ENCODE results near the gene CLEC10A.
A peak's percentile ranks its signal among the peaks of the same experiment; 100 is the strongest.
"Not testable (repeated sequence)": the region's sequence is repeated elsewhere in the genome, so short reads cannot be mapped to it uniquely, and the experiment has no call there.

CLEC10A gene

DNA sequence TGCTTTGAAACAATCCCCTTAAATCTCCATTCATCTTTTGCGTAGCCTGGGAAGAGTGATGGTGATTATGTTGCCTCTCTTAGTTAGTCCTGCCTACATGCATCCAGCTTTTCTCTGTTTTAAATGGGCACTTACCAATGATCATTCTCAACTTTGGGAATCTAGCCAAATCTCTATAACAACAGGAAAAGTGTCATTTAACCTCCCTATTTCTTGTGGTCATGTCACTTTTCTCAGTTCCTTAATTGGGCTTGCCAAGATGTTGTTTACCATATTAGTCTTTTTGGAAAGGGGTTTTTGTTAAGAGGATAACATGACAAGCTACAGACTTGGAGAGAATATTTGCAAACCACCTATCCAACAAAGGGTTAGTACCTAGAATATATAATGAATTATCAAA, 15.6 kb upstream of the CLEC10A start:
- DNase-seq: no peak
- Histone ChIP-seq H3K27me3 (replicated peaks; ENCODE audit: control insufficient read depth, insufficient read depth, low read length, poor library complexity, severe bottlenecking) (no peaks in the 10 kb centered on the region), H3K27ac (ENCODE audit: insufficient read depth, low read length, poor library complexity, severe bottlenecking) (no peak overlapping the region), H3K9me3 (ENCODE audit: control insufficient read depth, low read length) (no peaks in the 10 kb centered on the region), H3K4me1 (ENCODE audit: control insufficient read depth, insufficient read depth, low read length, poor library complexity, severe bottlenecking) (no peaks in the 10 kb centered on the region), H3K36me3 (ENCODE audit: control insufficient read depth, insufficient read depth, low read length) (no peaks in the 10 kb centered on the region), H3K4me3 (ENCODE audit: insufficient read depth, low read depth, low read length, poor library complexity, severe bottlenecking) (no peak overlapping the region)

DNA sequence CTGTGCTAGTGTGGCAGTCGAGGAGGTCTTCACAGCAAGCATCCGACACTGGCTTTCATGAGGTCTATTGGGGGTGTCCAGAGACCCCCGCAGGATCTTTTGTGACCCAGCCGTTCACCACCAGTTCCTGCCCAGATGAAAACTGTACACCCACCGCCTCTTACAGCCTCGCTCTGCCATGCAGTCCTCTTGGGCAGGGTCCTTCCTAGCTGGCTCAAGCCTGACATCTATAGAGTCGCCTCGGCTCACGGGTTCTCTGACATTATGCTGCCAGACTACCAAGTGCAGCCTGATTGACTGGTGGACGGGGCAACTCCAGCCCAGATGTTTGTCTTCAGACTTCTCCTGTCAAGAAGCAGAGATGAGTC, 14.6 kb upstream of the CLEC10A start:
- no peak for DNase-seq
- H3K4me3 ChIP-seq (ENCODE audit: insufficient read depth, low read depth, low read length, poor library complexity, severe bottlenecking): no peak overlapping the region
- H3K27me3 ChIP-seq (replicated peaks; ENCODE audit: control insufficient read depth, insufficient read depth, low read length, poor library complexity, severe bottlenecking): no peaks in the 10 kb centered on the region
- no peaks in the 10 kb centered on the region for H3K9me3 ChIP-seq (ENCODE audit: control insufficient read depth, low read length)
- no peaks in the 10 kb centered on the region for H3K4me1 ChIP-seq (ENCODE audit: control insufficient read depth, insufficient read depth, low read length, poor library complexity, severe bottlenecking)
- no peak overlapping the region for H3K27ac ChIP-seq (ENCODE audit: insufficient read depth, low read length, poor library complexity, severe bottlenecking)
- H3K36me3 ChIP-seq (ENCODE audit: control insufficient read depth, insufficient read depth, low read length): no peaks in the 10 kb centered on the region

DNA sequence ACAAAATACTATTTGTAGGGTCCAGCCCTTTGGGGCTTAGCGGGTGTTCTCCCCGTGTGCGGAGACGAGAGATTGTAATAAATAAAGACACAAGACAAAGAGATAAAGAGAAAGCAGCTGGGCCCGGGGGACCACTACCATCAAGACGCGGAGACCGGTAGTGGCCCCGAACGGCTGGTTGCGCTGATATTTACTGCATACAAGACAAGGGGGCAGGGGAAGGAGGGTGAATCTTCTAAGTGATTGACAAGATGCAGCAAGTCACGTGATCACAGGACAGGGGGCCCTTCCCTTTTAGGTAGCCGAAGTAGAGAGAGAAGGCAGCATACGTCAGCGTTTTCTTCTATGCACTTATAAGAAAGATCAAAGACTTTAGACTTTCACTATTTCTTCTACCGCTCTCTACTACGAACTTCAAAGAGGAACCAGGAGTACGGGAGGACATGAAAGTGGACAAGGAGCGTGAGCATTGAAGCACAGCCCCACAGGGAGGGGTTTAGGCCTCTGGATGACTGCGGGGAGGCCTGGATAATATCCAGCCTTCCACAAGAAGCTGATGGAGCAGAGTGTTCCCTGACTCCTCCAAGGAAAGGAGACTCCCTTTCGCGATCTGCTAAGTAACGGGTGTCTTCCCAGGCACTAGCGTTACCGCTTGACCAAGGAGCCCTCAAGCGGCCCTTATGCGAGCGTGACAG, 11.4 kb upstream of the CLEC10A start:
- not testable (repeated sequence) for H3K4me1 ChIP-seq (ENCODE audit: control insufficient read depth, insufficient read depth, low read length, poor library complexity, severe bottlenecking); H3K27ac ChIP-seq (ENCODE audit: insufficient read depth, low read length, poor library complexity, severe bottlenecking); H3K9me3 ChIP-seq (ENCODE audit: control insufficient read depth, low read length); H3K4me3 ChIP-seq (ENCODE audit: insufficient read depth, low read depth, low read length, poor library complexity, severe bottlenecking); H3K27me3 ChIP-seq (replicated peaks; ENCODE audit: control insufficient read depth, insufficient read depth, low read length, poor library complexity, severe bottlenecking); H3K36me3 ChIP-seq (ENCODE audit: control insufficient read depth, insufficient read depth, low read length)
- DNase-seq: peak in 1 of 3 donors; percentile 39

DNA sequence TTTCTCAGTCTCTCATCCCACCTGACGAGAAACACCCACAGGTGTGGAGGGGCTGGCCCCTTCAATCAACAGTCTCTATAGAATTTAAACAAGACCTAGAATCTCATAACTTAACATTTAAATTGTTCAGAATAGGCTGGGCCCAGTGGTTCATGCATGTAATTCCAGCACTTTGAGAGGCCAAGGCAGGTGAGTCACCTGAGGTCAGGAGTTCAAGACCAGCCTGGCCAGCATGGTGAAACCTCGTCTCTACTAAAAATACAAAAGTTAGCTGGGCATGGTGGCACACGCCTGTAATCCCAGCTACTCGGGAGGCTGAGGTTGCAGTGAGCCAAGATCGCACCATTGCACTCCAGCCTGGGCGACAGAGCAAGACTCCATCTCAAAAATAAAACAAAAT, 9.5 kb upstream of the CLEC10A start:
- not testable (repeated sequence) for H3K4me3 ChIP-seq (ENCODE audit: insufficient read depth, low read depth, low read length, poor library complexity, severe bottlenecking); H3K27me3 ChIP-seq (replicated peaks; ENCODE audit: control insufficient read depth, insufficient read depth, low read length, poor library complexity, severe bottlenecking); DNase-seq; H3K4me1 ChIP-seq (ENCODE audit: control insufficient read depth, insufficient read depth, low read length, poor library complexity, severe bottlenecking); H3K27ac ChIP-seq (ENCODE audit: insufficient read depth, low read length, poor library complexity, severe bottlenecking); H3K9me3 ChIP-seq (ENCODE audit: control insufficient read depth, low read length); H3K36me3 ChIP-seq (ENCODE audit: control insufficient read depth, insufficient read depth, low read length)

DNA sequence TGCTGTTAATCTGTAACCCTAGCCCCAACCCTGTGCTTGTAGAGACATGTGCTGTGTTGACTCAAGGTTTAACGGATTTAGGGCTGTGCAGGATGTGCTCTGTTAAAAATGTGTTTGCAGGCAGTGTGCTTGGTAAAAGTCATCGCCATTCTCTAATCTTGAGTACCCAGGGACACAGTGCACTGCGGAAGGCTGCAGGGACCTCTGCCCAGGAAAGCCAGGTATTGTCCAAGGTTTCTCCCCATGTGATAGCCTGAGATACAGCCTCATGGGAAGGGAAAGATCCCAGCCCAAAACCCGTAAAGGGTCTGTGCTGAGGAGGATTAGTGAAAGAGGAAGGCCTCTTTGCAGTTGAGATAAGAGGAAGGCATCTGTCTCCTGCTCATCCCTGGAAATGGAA, 8.4 kb upstream of the CLEC10A start:
- H3K27ac ChIP-seq (ENCODE audit: insufficient read depth, low read length, poor library complexity, severe bottlenecking); DNase-seq; H3K9me3 ChIP-seq (ENCODE audit: control insufficient read depth, low read length); H3K27me3 ChIP-seq (replicated peaks; ENCODE audit: control insufficient read depth, insufficient read depth, low read length, poor library complexity, severe bottlenecking); H3K4me1 ChIP-seq (ENCODE audit: control insufficient read depth, insufficient read depth, low read length, poor library complexity, severe bottlenecking); H3K4me3 ChIP-seq (ENCODE audit: insufficient read depth, low read depth, low read length, poor library complexity, severe bottlenecking); H3K36me3 ChIP-seq (ENCODE audit: control insufficient read depth, insufficient read depth, low read length): not testable (repeated sequence)

DNA sequence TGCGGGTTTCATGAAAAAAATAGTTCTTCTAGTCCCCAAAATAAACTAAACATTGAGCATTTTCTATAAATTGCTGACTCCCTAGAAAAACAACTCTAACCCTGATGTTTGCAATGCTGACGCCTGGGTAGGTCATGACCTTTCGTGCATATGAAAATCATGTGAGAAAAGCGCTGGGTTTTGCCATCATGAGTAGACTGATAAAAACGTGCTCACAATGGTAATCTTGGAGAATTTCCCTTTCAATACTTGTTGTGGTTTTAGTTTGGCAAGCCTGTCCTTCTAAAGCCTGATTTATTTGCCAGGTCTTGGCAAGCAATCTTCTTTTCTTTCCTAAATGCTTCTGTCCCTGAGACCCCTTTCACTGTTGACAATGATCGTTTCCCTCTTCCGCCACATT, 4.0 kb upstream of the CLEC10A start:
- no peak for DNase-seq
- no peak overlapping the region for H3K4me3 ChIP-seq (ENCODE audit: insufficient read depth, low read depth, low read length, poor library complexity, severe bottlenecking)
- no peak overlapping the region for H3K27ac ChIP-seq (ENCODE audit: insufficient read depth, low read length, poor library complexity, severe bottlenecking)

DNA sequence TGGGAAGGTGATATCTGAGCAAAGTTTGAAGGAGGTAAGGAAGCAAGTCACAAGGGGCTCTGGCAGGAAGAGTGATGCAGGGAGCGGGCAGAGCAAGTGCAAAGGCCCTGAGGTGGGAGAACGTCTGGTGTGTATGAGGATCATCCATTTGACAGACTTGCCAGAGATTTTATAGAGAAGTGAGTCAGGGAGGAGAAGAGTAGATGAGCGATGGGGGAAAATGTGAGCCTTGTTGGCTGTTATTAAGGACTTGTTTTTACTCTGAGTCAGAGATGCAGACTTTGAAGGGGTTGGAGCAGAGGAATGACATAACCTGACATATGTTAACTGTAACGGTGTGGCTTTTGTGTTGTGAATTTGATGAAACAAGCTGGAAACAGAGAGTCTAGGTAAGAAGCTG, 3.5 kb upstream of the CLEC10A start:
- Histone ChIP-seq H3K9me3 (ENCODE audit: control insufficient read depth, low read length) (no peaks in the 10 kb centered on the region), H3K4me1 (ENCODE audit: control insufficient read depth, insufficient read depth, low read length, poor library complexity, severe bottlenecking) (peaks cover 5% of the 10 kb centered on the region), H3K27me3 (replicated peaks; ENCODE audit: control insufficient read depth, insufficient read depth, low read length, poor library complexity, severe bottlenecking) (no peaks in the 10 kb centered on the region), H3K27ac (ENCODE audit: insufficient read depth, low read length, poor library complexity, severe bottlenecking) (no peak overlapping the region), H3K4me3 (ENCODE audit: insufficient read depth, low read depth, low read length, poor library complexity, severe bottlenecking) (no peak overlapping the region), H3K36me3 (ENCODE audit: control insufficient read depth, insufficient read depth, low read length) (no peaks in the 10 kb centered on the region)
- DNase-seq: no peak

More for the DNA sequence above, 4.0 kb upstream of the CLEC10A start:
- peaks cover 5% of the 10 kb centered on the region for H3K4me1 ChIP-seq (ENCODE audit: control insufficient read depth, insufficient read depth, low read length, poor library complexity, severe bottlenecking)
- H3K9me3 ChIP-seq (ENCODE audit: control insufficient read depth, low read length): no peaks in the 10 kb centered on the region
- H3K27me3 ChIP-seq (replicated peaks; ENCODE audit: control insufficient read depth, insufficient read depth, low read length, poor library complexity, severe bottlenecking): no peaks in the 10 kb centered on the region
- no peaks in the 10 kb centered on the region for H3K36me3 ChIP-seq (ENCODE audit: control insufficient read depth, insufficient read depth, low read length)

DNA sequence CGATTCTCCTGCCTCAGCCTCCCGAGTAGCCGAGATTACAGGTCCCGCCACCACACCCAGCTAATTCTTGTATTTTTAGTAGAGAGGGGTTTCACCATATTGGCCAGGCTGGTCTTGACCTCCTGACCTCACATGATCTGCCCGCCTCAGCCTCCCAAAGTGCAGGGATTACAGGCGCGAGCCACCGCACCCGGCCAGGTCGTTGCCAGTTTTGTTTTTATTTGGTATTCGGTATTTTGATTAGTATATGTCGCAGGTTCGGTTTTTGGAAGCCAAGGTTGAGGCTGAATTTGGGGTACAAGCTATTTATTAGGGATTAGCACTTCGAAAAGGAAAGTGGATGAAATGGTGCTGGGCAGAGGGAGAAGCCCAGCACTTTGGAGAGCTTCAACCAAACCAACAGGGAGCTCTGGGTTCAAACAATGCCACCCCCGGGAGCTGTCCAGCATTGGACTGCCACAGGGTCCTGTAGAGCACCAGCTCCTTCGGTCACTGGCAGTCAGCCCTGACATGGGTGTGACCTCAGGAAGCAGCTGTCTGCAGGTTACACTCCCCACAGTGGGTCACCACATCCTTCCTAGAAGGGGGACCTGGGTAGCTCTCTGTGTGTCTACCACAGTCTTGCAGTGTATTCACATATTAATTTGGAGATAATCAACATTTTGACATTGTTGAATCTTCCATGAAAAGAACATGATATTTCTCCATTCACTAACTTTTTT, 1.5 kb upstream of the CLEC10A start:
- Histone ChIP-seq H3K9me3 (ENCODE audit: control insufficient read depth, low read length) (no peaks in the 10 kb centered on the region), H3K4me3 (ENCODE audit: insufficient read depth, low read depth, low read length, poor library complexity, severe bottlenecking) (no peak overlapping the region), H3K4me1 (ENCODE audit: control insufficient read depth, insufficient read depth, low read length, poor library complexity, severe bottlenecking) (peaks cover 5% of the 10 kb centered on the region), H3K27me3 (replicated peaks; ENCODE audit: control insufficient read depth, insufficient read depth, low read length, poor library complexity, severe bottlenecking) (no peaks in the 10 kb centered on the region), H3K36me3 (ENCODE audit: control insufficient read depth, insufficient read depth, low read length) (no peaks in the 10 kb centered on the region), H3K27ac (ENCODE audit: insufficient read depth, low read length, poor library complexity, severe bottlenecking) (no peak overlapping the region)
- no peak for DNase-seq

DNA sequence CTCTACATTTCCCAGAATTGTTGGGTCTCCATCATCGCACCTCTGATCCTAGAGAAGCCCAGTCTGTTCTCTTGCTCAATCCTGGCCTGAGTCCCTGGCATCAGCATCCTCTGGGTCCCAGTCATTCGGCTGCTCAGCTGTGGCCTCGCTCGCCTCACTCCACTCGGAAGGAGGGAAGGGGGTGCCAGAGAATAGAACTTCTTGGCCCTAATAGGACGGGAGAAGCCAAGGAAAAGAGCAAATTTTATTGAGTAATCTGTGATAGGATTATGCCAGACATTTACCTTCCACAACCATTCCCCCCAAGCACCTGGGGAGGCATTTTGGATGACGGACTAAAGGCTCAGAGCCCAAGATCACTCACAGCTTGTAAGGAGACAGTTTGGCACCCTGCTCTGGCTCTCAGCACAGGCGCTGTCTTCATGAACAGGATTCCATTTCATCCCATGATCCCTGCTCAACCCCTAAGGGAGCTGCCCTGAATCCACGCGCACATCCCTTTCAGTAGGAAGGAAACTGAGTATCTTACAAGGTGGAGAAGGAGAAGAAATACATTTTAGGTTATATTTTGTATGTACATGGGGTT, 498 bp upstream of the CLEC10A start:
- Histone ChIP-seq H3K27me3 (replicated peaks; ENCODE audit: control insufficient read depth, insufficient read depth, low read length, poor library complexity, severe bottlenecking) (no peaks in the 10 kb centered on the region), H3K27ac (ENCODE audit: insufficient read depth, low read length, poor library complexity, severe bottlenecking) (no peak overlapping the region), H3K4me1 (ENCODE audit: control insufficient read depth, insufficient read depth, low read length, poor library complexity, severe bottlenecking) (peaks cover 5% of the 10 kb centered on the region), H3K4me3 (ENCODE audit: insufficient read depth, low read depth, low read length, poor library complexity, severe bottlenecking) (no peak overlapping the region), H3K9me3 (ENCODE audit: control insufficient read depth, low read length) (no peaks in the 10 kb centered on the region), H3K36me3 (ENCODE audit: control insufficient read depth, insufficient read depth, low read length) (no peaks in the 10 kb centered on the region)
- no peak for DNase-seq

DNA sequence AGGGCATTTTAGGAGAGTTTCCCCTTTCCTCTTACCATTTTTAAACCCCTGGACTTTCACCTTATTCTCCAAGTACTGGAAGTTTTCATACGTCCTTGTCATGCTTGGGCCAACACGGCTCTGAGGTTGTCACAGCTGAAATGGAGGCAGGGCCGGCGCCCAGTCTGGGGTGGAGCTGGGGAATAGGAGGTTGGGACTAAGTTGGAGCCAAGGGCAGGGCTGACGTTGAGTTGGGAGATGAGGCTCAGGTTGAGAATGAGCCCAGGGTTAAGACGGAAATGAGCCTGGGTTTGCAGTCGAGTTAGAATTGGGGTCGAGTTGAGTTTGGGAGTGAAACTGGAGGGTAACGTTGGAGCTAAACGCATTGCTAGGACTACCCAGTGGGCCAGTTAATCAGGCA, 1.3 kb downstream of the CLEC10A start:
- no peak for DNase-seq
- Histone ChIP-seq H3K36me3 (ENCODE audit: control insufficient read depth, insufficient read depth, low read length) (no peaks in the 10 kb centered on the region), H3K4me1 (ENCODE audit: control insufficient read depth, insufficient read depth, low read length, poor library complexity, severe bottlenecking) (peaks cover 5% of the 10 kb centered on the region)

More for the DNA sequence above, 1.3 kb downstream of the CLEC10A start:
- Histone ChIP-seq H3K4me3 (ENCODE audit: insufficient read depth, low read depth, low read length, poor library complexity, severe bottlenecking) (no peak overlapping the region), H3K27ac (ENCODE audit: insufficient read depth, low read length, poor library complexity, severe bottlenecking) (no peak overlapping the region), H3K27me3 (replicated peaks; ENCODE audit: control insufficient read depth, insufficient read depth, low read length, poor library complexity, severe bottlenecking) (no peaks in the 10 kb centered on the region), H3K9me3 (ENCODE audit: control insufficient read depth, low read length) (no peaks in the 10 kb centered on the region)

Measured in effector memory CD4-positive, alpha-beta T cell (primary cell).